Measurements from ENCODE around the gene NEDD4L.

DNA sequence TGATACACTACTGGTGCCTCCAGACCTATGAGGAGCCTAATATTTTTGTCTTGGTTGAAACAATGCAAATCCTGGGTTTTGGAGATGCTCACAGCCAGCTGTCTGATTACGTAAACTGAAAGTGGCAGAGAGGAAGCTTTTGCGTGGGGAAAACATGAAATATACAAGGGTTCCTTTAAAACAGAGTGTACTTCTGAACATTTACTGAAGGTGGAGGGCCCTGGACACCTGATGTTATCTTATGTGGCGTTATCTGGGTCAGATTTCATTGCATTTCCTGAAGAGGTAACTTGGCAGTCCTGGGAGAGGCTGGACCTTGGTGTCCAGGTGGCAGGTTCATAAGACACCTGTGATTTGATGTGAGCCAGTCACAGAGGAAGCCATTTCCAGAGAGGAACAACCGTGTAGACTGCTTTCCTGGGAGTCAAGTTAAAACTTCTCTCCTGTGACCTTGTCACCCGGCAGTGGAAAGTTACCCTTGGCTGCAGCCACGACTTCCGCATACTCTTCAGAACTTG is 105.0 kb downstream of the NEDD4L start:
- TF ChIP-seq, protein P1, sequence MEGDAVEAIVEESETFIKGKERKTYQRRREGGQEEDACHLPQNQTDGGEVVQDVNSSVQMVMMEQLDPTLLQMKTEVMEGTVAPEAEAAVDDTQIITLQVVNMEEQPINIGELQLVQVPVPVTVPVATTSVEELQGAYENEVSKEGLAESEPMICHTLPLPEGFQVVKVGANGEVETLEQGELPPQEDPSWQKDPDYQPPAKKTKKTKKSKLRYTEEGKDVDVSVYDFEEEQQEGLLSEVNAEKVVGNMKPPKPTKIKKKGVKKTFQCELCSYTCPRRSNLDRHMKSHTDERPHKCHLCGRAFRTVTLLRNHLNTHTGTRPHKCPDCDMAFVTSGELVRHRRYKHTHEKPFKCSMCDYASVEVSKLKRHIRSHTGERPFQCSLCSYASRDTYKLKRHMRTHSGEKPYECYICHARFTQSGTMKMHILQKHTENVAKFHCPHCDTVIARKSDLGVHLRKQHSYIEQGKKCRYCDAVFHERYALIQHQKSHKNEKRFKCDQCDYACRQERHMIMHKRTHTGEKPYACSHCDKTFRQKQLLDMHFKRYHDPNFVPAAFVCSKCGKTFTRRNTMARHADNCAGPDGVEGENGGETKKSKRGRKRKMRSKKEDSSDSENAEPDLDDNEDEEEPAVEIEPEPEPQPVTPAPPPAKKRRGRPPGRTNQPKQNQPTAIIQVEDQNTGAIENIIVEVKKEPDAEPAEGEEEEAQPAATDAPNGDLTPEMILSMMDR (IDR thresholded peaks at IDR 0.05), result no peak
- TF ChIP-seq EP300 (IDR thresholded peaks at IDR 0.05), result no peak

Measured in sigmoid colon (tissue), 4 donors.